PC-3 (cell line): Measurements from ENCODE around the gene VAMP3. TPM values are rescaled to one million over a fixed set of nuclear protein-coding genes. Genes with fewer than 3 reads are reported as not detected.

Experiments
- ATAC-seq: fragments of 200-7000 bp; cut with Tn5 transposase; 2 replicates; pipeline ENCODE4 v1.9.1; 2020; ENCODE audit warnings: mild to moderate bottlenecking, moderate library complexity
- BruUV-seq: library from RNA; stranded (reverse); fragments of 400-500 nt; replicated peaks from 2 replicates; lab custom pipeline; 2021; lab: Mats Ljungman, UMichigan
- CTCF ChIA-PET: fragments of 300-600 bp; sonication (Branson Sonifier 250); formaldehyde crosslinking; loops from one replicate; lab custom pipeline; 2022; ENCODE audit warnings: antibody characterized with exemption; lab: Charles Lee
- POLR2A ChIA-PET: fragments of 300-600 bp; sonication (Branson Sonifier 250); formaldehyde crosslinking; loops from one replicate; lab custom pipeline; 2022; ENCODE audit warnings: antibody characterized with exemption; ENCODE audit not compliant: unreplicated experiment; lab: Charles Lee
- DNase-seq: peaks from one replicate; pipeline ENCODE4 v3.0.0-alpha.2; 2015
- H2AFZ ChIP-seq: fragments of 300-600 bp; sonication (generic); 2 replicates; pipeline ENCODE4 v1.6.0; 2016; ENCODE audit warnings: antibody characterized with exemption, low read length
- H3F3A ChIP-seq: fragments of 300-600 bp; sonication (generic); one replicate; pipeline ENCODE4 v1.6.0; 2017; ENCODE audit warnings: antibody characterized with exemption, low read length, control low read depth, mild to moderate bottlenecking; ENCODE audit not compliant: unreplicated experiment
- H3K27ac ChIP-seq: fragments of 300-600 bp; sonication (generic); 2 replicates; pipeline ENCODE4 v1.5.1; 2016; ENCODE audit warnings: mild to moderate bottlenecking, low read length
- H3K27me3 ChIP-seq: fragments of 300-600 bp; sonication (generic); 2 replicates; pipeline ENCODE4 v1.6.1; 2016; ENCODE audit warnings: low read length, mixed read lengths
- H3K36me3 ChIP-seq: fragments of 300-600 bp; sonication (generic); 2 replicates; pipeline ENCODE4 v1.6.1; 2016; ENCODE audit warnings: low read depth, mixed run types, low read length, mixed read lengths
- H3K4me1 ChIP-seq: fragments of 300-600 bp; sonication (generic); 2 replicates; pipeline ENCODE4 v1.5.1; 2016; ENCODE audit warnings: low read length; ENCODE audit not compliant: insufficient read depth
- H3K4me2 ChIP-seq: fragments of 300-600 bp; sonication (generic); 2 replicates; pipeline ENCODE4 v1.6.0; 2016; ENCODE audit warnings: low read length
- H3K4me3 ChIP-seq: fragments of 300-600 bp; sonication (generic); 2 replicates; pipeline ENCODE4 v1.5.1; 2016; ENCODE audit warnings: mild to moderate bottlenecking, low read length, mixed read lengths
- H3K79me2 ChIP-seq: fragments of 300-600 bp; sonication (generic); 2 replicates; pipeline ENCODE4 v1.6.1; 2017; ENCODE audit warnings: low read length, mixed read lengths
- H3K9ac ChIP-seq: fragments of 300-600 bp; sonication (generic); 2 replicates; pipeline ENCODE4 v1.6.0; 2016; ENCODE audit warnings: mild to moderate bottlenecking, low read length
- H3K9me2 ChIP-seq: fragments of 300-600 bp; sonication (generic); replicated peaks from 2 replicates; pipeline ENCODE4 v1.6.1; 2016; ENCODE audit warnings: mixed run types, low read length, mixed read lengths
- H3K9me3 ChIP-seq: fragments of 300-600 bp; sonication (generic); 2 replicates; pipeline ENCODE4 v1.6.1; 2016; ENCODE audit warnings: low read length, mixed read lengths
- H4K20me1 ChIP-seq: fragments of 300-600 bp; sonication (generic); 2 replicates; pipeline ENCODE4 v1.6.1; 2016; ENCODE audit warnings: low read length, mixed read lengths
- CTCF ChIP-seq: fragments of 300-600 bp; sonication (generic); conservative IDR thresholded peaks from 2 replicates; pipeline ENCODE4 v1.5.1; 2017; ENCODE audit warnings: antibody characterized with exemption, low read depth, mild to moderate bottlenecking, low read length
- EZH2 ChIP-seq: fragments of 300-600 bp; sonication (generic); IDR thresholded peaks from one replicate; pipeline ENCODE4 v1.6.1; 2017; ENCODE audit warnings: antibody characterized with exemption, mild to moderate bottlenecking, low read length; ENCODE audit not compliant: unreplicated experiment
- EZH2phosphoT487 ChIP-seq: fragments of 300-600 bp; sonication (generic); IDR thresholded peaks from 2 replicates; pipeline ENCODE4 v1.6.1; 2018; ENCODE audit warnings: mild to moderate bottlenecking, antibody characterized with exemption, low read length, borderline replicate concordance
- intact Hi-C: fragments of 100-400 bp; cut with micrococcal nuclease; formaldehyde crosslinking; loops from 2 replicates; pipeline ENCODE4 v1.9.0; 2023
- total RNA-seq: library from RNA; depleted of rRNA; stranded (reverse); fragments of >200 nt; gene quantifications from 2 replicates; pipeline ENCODE4 v1.2.3, GENCODE V29; 2014

Gene VAMP3
- total RNA-seq, 1 experiment from 2014 or later: 64.2 TPM

DNA sequence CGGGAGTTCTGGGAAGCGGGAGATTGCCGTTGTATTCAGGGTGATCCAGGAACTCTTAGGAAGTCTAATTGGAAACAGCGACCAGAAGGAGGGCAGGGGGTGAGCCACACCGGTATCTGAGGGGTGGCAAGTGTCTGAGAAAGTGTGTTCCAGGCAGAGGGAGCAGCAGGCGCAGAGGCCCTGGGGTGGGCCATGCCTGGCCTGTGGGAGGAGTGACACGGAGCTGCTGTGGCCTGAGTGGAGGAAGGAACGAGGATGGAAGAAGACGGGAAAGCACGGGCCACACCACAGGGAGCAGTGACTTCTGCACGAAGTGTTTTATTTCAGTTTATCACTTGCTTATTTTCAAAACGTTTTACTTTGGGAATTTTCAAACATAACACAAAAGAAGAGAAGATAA lies 24.3 kb downstream of the VAMP3 start:
- Histone ChIP-seq H3K4me2 (no peak overlapping the region), H3K9me3 (no peaks in the 10 kb centered on the region; the same call in 1 of the 2 replicates), H3K9me2 (no peaks in the 10 kb centered on the region), H3K9ac (no peak overlapping the region), H3F3A (no peaks in the 10 kb centered on the region), H4K20me1 (no peaks in the 10 kb centered on the region), H3K4me3 (no peak overlapping the region), H3K79me2 (no peaks in the 10 kb centered on the region), H3K27ac (no peak overlapping the region), H3K27me3 (no peaks in the 10 kb centered on the region), H3K36me3 (peaks cover 11% of the 10 kb centered on the region), H3K4me1 (no peaks in the 10 kb centered on the region), H2AFZ (no peak overlapping the region)
- TF ChIP-seq CTCF (no peak), EZH2phosphoT487 (no peak), EZH2 (no peak)
- ATAC-seq (no peak), DNase-seq (no peak)
- intact Hi-C loops: no loop called here
- BruUV-seq: no TSS peak
- CTCF ChIA-PET: no interaction called here
- POLR2A ChIA-PET: no interaction called here

- Histone ChIP-seq H3K79me2 (no peaks in the 10 kb centered on the region), H3K4me3 (no peak overlapping the region), H3K9me2 (no peaks in the 10 kb centered on the region), H3K9me3 (no peaks in the 10 kb centered on the region), H3K4me2 (no peak overlapping the region), H4K20me1 (no peaks in the 10 kb centered on the region), H3K4me1 (peaks cover 6% of the 10 kb centered on the region), H2AFZ (no peak overlapping the region), H3K27me3 (no peaks in the 10 kb centered on the region), H3K36me3 (peaks cover 3% of the 10 kb centered on the region; the same call in 1 of the 2 replicates), H3K27ac (no peak overlapping the region), H3K9ac (no peak overlapping the region), H3F3A (no peaks in the 10 kb centered on the region)
- DNase-seq (no peak), ATAC-seq (no peak)
- TF ChIP-seq EZH2phosphoT487 (no peak), EZH2 (no peak), CTCF (no peak)
- intact Hi-C loops: no loop called here
- BruUV-seq: no TSS peak
- ChIA-PET CTCF (no interaction called here), POLR2A (no interaction called here)
Observed at GRCh38 chr1:7805460-7805859, 34.4 kb downstream of the VAMP3 start.

DNA sequence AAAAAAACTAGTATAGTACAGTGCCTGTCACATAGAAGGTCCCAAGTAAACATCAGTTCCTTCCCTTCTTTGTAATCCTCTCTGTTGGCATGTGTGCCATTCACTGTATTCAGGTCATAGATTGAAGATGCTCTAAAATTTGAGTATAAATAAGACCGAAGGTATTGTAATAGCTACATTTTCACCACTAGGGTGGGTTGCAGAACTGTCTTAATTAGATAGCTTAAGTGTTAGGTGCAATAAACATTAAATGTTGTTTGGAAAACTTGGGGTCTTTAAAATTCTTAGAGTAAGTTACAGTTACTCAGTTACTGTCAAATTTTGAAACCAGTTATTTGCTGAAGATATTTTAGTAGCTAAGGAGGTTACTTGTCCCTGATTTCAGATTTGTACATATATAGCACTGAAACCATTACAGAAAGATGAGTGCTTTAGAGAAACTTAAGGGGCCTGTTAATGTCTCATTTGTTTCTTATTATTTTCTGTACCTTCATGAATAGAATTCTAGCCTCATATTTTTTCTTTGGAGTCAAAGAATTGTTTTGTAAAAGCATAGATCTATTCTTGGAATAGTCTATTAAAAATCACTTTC lies 37.3 kb downstream of the VAMP3 start:
- Histone ChIP-seq H3K4me3 (no peak overlapping the region), H2AFZ (no peak overlapping the region), H3K27me3 (no peaks in the 10 kb centered on the region), H3K9ac (no peak overlapping the region), H3K4me1 (peaks cover 11% of the 10 kb centered on the region), H3F3A (no peaks in the 10 kb centered on the region), H3K27ac (no peak overlapping the region), H3K9me2 (no peaks in the 10 kb centered on the region), H3K36me3 (peaks cover 11% of the 10 kb centered on the region), H3K9me3 (0 out of 2 replicates have a peak, but pooled peaks cover 1% of the 10 kb centered on the region), H4K20me1 (no peaks in the 10 kb centered on the region), H3K4me2 (no peak overlapping the region), H3K79me2 (no peaks in the 10 kb centered on the region)
- ATAC-seq (peak; percentile 51; the same call in 1 of the 2 replicates), DNase-seq (peak; percentile 52)
- BruUV-seq: no TSS peak
- CTCF ChIA-PET: interaction anchor here (0.7 to 1.2 kb wide), 7 partner anchors 8 to 167 kb away, joined by 3 to 6 read pairs (median 3); no protein-coding TSS in a partner anchor
- POLR2A ChIA-PET: no interaction called here
- TF ChIP-seq EZH2phosphoT487 (no peak), EZH2 (no peak), CTCF (peak; percentile 84)
- intact Hi-C loops: loop anchor here (1.0 kb wide), 1 partner anchor 94 kb away; no protein-coding TSS in a partner anchor
